ENCODE measurements around the gene BMAL1.

GRCh38 chr11:13382751-13383150 is 105.2 kb downstream of the BMAL1 start:
- TF ChIP-seq CTCF (IDR thresholded peaks at IDR 0.05) (no peak), POLR2A (IDR thresholded peaks at IDR 0.05) (no peak), POLR2AphosphoS5 (IDR thresholded peaks at IDR 0.05) (no peak)

All from stomach (tissue), 4 donors.